DMS 273 treated with DMSO at 0.1 percent for 48 hours (cell line): Measurements from ENCODE around the gene DUS1L.
"Not testable (repeated sequence)": the region's sequence is repeated elsewhere in the genome, so short reads cannot be mapped to it uniquely, and the experiment has no call there.

Source experiments
- DNase-seq: peaks from one replicate; lab custom pipeline; 2025; lab: John Stamatoyannopoulos, UW

Gene DUS1L

DNA sequence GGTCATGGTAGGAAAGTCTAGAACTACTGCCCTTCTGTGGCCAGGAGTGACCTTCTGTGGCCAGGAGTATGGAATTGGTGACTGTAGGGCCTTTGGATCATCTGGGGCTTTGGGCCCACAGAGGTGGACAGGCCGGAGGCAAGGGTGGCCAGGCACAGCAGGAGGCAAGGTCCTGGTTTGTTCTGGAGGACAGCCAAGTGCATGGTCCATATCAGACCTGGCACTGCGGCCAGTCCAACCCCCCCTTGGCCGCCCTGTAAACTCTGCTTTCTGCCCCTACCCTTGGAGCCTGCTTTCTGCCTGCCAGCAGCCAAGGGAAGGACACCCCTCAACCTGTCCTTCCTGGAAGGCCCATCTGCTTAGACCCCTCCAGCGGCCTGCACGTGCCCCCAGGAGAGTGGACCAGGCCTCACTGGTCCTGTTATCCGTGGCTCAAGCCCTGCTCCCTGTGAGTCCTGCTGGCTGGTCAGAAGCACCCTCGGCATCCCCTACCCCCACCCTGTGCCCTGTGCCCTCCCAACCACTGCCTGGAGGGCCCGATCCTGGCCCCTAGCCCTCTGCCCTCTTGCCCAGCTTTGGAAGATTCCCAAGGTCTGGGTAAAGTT is 25.8 kb downstream of the DUS1L start:
- no peak for DNase-seq

GRCh38 chr17:82038796-82039409 is 26.7 kb downstream of the DUS1L start:
- DNase-seq = not testable (repeated sequence)

DNA sequence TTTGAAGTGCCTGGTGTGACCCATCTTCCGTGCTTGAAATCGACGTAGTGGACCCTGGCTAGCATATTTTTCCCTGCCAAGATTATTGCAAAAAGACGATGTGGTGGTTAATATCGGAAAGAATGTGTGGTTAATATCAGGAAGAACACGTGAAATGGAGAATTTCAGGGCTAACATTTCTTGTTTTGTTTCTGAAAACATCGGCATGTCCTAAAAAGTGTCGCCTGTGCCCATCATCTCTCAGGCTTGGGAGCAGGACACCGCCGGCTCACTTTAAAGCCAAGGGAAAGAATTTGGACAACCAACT is 27.8 kb downstream of the DUS1L start:
- DNase-seq = no peak

DNA sequence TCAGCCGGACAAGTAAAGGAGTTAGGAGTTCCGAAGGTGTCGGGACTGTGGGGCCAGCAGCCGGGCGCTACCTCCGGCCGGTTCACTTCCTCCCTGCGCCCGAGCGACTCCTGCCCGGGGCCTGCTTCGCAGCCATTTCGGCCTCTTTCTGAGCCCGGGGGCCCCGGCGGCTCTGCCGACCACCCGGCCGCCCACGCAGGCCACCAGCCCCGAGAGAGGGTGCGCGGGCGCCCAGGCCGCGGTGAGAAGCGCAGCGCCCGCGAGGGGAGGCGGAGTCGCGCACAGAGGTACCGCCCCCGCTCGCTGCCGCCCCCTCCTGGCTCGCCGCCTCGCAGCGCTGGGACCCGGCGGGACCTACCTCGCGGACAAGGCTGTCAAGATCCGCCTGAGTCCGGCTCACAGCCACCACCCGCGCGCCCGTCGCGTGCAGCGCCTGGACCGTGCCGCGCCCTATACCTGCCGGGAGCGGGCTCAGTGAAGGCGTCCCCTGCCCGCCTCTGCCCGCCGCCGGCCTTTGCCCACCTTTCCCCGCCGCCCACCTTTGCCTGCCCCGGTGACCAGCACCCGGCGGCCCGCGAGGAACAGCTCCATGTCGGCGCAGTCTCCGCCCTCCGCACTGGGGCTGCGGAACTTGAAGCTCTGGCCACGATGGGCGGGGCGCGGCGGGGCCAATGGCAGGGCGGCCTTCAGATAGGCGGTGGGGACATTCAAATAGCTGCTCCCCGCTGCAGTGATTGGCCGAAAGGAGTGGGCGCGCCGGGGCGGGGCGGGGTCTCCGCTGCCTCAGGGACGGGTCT is 28.3 kb downstream of the DUS1L start, which contains the start of gene DCXR:
Gene DCXR, minus strand, starts transcription at position 606 of the 797 bp plus-strand sequence. Its CDS starts 15 bp downstream, at position 591.
- peak; percentile 90 for DNase-seq

GRCh38 chr17:82036634-82037091 is 28.9 kb downstream of the DUS1L start:
- DNase-seq = no peak

GRCh38 chr17:82035956-82036633 is 29.5 kb downstream of the DUS1L start:
- DNase-seq = no peak

GRCh38 chr17:82035488-82035887 is 30.1 kb downstream of the DUS1L start:
- no peak for DNase-seq

DNA sequence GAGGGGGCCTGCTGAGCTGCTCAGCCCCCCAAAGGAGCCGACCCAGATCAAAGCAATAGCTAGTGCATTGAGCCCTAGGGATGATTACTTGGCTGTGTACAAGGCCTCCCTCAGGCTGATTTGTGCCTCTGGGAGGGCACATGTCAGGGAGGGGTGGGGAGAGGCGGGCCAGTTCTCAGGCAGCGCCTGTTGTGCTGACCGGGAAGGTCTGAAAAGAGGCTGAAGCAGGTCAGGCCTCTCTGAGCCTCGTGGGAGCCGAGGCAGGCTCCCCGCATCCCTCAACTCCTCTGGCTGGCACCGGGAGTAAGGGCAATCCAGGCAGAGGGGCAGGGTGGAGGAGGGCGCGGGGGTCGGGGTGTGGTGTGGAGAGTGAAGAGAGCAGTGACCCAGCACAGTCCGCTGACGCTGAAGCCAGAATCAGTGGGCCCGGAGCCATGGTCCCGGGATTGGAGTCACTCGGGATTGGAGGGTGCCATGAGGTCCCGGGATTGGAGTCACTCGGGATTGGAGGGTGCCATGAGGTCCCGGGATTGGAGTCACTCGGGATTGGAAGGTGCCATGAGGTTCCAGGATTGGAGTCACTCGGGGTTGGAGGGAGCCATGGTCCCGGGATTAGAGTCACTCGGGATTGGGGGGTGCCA is 31.1 kb downstream of the DUS1L start:
- no peak for DNase-seq

DNA sequence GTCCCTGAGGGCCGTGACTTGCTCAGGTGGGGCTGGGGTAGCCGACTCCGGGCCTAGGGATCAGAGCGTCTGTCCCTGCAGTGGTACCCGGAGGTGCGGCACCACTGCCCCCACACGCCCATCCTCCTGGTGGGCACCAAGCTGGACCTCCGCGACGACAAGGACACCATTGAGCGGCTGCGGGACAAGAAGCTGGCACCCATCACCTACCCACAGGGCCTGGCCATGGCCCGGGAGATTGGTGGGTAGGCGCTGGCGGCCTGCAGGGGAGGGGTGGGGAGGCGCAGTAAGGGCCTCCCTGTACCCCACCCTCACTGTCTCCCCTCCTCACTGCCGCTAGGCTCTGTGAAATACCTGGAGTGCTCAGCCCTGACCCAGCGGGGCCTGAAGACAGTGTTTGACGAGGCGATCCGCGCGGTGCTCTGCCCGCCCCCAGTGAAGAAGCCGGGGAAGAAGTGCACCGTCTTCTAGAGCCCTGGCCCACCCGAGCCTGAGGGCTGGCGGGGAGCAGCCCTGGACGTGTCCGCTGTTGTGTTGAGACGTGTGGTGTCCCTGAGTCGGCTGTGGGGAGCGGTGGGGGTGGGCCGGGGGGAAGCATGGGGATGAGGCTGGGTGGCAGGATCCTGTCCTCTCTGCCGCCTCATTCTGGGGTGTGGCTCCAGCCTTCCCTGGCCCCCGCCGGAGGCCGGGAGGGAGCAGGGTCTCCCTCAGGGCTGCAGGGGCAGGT is 32.1 kb downstream of the DUS1L start:
- DNase-seq = no peak

DNA sequence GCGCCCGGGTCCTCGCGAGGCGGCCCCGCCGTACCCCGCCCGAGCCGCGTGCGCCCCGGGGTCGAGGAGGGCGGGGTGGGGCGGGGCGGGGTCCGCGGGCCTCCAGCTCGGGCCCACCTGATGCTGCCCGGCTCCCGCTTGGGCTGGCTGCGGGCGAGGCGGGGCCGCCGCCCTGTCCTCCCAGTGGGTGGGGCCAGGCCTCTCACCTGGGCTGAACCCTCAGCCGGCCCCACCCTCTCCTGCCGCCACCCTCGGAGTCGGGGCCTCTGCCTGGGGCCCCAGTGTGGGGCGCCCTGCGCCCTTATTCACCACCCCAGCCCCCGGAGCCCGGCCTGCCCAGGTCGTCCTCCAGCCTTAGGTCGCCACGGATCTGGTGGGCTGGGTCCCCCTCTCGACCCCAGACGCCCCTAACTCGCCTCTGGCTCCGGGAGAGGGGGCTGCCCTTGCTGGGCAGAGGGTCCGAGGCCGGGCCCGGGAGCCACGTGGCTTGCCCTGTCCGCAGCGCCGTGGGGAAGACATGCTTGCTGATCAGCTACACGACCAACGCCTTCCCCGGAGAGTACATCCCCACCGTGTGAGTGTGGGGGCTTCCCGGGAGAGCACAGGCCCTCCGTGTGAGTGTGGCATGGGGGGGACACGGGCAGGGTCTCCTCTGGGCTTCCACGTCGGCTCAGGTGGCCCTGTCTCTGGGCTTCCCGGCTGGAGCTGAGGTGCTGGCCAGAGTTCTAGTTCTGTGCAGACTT is 33.5 kb downstream of the DUS1L start:
- no peak for DNase-seq

DNA sequence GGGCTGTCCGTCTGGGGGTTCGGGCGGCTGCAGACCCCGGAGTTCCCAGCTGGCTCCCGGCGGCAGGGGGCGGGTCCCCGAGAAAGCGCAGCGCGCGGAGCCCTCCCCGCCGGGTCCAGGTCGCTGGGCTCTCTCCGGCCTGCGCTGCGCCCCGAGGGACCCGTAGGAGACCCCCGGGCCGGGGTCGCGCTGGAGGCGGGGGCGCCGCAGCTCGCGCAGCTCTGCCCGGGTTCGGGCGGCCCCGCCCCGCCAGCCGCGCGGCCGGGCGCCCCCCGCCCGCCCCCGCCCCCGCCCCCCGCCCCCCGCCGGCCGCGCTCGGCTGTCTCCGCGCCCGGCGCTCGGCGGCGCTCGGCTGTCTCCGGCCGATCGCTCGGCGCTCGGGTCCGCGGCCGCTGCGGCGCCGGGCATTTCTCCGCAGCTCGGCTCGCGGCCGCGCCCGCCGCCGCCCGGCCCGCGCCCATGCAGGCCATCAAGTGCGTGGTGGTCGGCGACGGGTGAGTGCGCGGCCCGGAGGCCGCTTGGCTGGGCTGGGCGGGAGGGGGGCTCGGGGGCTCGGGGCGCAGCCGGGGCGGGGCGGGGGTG is 34.2 kb downstream of the DUS1L start, which contains the start of gene RAC3:
Gene RAC3, plus strand, starts transcription at position 376 of the 582 bp plus-strand sequence. Its CDS starts 84 bp downstream, at position 460.
- no peak for DNase-seq

- DNase-seq = peak; percentile 36
Measured at GRCh38 chr17:82030470-82031302, 34.9 kb downstream of the DUS1L start.

- no peak for DNase-seq
Measured at GRCh38 chr17:82029990-82030469, 35.6 kb downstream of the DUS1L start.

DNA sequence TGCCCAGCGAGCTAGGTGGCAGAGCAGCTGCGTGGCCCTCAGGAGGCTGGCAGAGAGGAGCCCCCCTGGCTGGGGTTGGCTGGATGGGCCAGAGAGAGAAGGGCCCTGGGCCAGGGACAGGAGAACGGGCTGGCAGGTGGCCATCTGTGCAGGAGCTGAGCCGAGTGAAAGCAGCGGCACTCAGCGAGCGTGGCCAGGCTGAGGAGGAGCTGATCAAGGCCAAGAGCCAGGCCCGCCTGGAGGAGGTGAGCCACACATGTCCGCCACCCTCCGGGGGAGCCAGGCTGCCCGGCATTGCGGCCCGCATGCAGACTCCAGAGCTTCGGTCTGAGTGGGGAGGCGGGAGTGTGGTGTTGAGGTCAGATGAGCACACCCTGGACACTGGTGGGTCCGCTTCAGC is 36.2 kb downstream of the DUS1L start:
- DNase-seq = no peak

DNA sequence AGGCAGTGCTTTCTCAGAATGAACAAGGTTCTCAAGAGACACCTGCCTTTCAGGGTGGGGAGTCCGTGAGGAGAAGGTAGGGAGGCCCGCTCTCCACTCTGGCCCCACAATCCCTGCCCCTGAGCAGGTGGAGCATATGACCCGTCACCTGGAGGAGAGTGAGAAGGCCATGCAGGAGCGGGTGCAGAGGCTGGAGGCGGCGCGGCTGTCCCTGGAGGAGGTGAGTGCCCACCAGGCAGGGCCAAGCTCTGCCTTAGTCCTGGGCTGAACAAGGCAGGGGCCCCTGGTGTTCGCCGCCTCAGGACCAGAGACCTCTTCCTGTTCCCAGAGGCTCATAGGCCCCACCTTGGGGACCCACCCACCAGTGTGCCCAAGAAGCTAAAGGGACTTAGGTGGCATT is 36.6 kb downstream of the DUS1L start:
- DNase-seq = no peak

- DNase-seq = no peak
Measured at GRCh38 chr17:82028246-82028645, 37.4 kb downstream of the DUS1L start.

- no peak for DNase-seq
Measured at GRCh38 chr17:82025401-82026107, 40.0 kb downstream of the DUS1L start.

- no peak for DNase-seq
Measured at GRCh38 chr17:82024859-82025258, 40.7 kb downstream of the DUS1L start.
